Erythroblast (primary cell): ENCODE data around the gene INTS1.
A peak's percentile ranks its signal among the peaks of the same experiment; 100 is the strongest.
"Not testable (repeated sequence)": the region's sequence is repeated elsewhere in the genome, so short reads cannot be mapped to it uniquely, and the experiment has no call there.

ENCODE experiments used
- DNase-seq, 2 experiments: peaks; one replicate each; lab custom pipeline; 2025; lab: John Stamatoyannopoulos, UW
- GATA1 ChIP-seq: IDR thresholded peaks from 2 replicates; pipeline ENCODE4 v1.6.1; 2011; ENCODE audit warnings: low read depth, mild to moderate bottlenecking, control low read depth, low read length, moderate library complexity
- POLR2A ChIP-seq: IDR thresholded peaks from 2 replicates; pipeline ENCODE4 v1.6.1; 2011; ENCODE audit warnings: mild to moderate bottlenecking, low read length

Gene INTS1

GRCh38 chr7:1447112-1447511, 57.1 kb downstream of the INTS1 start:
- no peak for DNase-seq
- no peak for TF ChIP-seq GATA1
- no peak for TF ChIP-seq POLR2A

- DNase-seq = peak in 1 of 2 experiments; percentile 16
- TF ChIP-seq POLR2A (no peak), GATA1 (no peak)
Observed at GRCh38 chr7:1446620-1447032, 57.6 kb downstream of the INTS1 start.

- peak; percentile 50 to 63 for DNase-seq
Observed at GRCh38 chr7:1446026-1446425, 58.2 kb downstream of the INTS1 start.

- TF ChIP-seq GATA1 (no peak), POLR2A (no peak)
- no peak for DNase-seq
Observed at GRCh38 chr7:1445341-1445740, 58.8 kb downstream of the INTS1 start.

GRCh38 chr7:1444925-1445322, 59.3 kb downstream of the INTS1 start:
- DNase-seq = no peak
- TF ChIP-seq GATA1 = no peak
- TF ChIP-seq POLR2A = no peak

- TF ChIP-seq POLR2A (no peak), GATA1 (no peak)
Observed at GRCh38 chr7:1444214-1444924, 59.8 kb downstream of the INTS1 start.

GRCh38 chr7:1443587-1444200, 60.5 kb downstream of the INTS1 start:
- not testable (repeated sequence) for DNase-seq

More at GRCh38 chr7:1444214-1444924, 59.8 kb downstream of the INTS1 start:
- no peak for DNase-seq

GRCh38 chr7:1442355-1443124, 61.6 kb downstream of the INTS1 start:
- DNase-seq = no peak
- TF ChIP-seq GATA1 = no peak

- DNase-seq = no peak
- TF ChIP-seq POLR2A (no peak), GATA1 (no peak)
Observed at GRCh38 chr7:1441615-1442354, 62.4 kb downstream of the INTS1 start.

- TF ChIP-seq GATA1 (no peak), POLR2A (no peak)
- DNase-seq = no peak
Observed at GRCh38 chr7:1440620-1441019, 63.6 kb downstream of the INTS1 start.

- TF ChIP-seq GATA1 = no peak
- no peak for TF ChIP-seq POLR2A
- peak; percentile 42 to 43 for DNase-seq
Observed at GRCh38 chr7:1439373-1440363, 64.5 kb downstream of the INTS1 start.

- TF ChIP-seq GATA1 (no peak), POLR2A (no peak)
- no peak for DNase-seq
Observed at GRCh38 chr7:1438821-1439220, 65.4 kb downstream of the INTS1 start.

- no peak for DNase-seq
- TF ChIP-seq GATA1 (no peak), POLR2A (no peak)
Observed at GRCh38 chr7:1438208-1438607, 66.0 kb downstream of the INTS1 start.
